LNCaP clone FGC (cell line): ENCODE data around the gene SPATA3.
"Not testable (repeated sequence)": the region's sequence is repeated elsewhere in the genome, so short reads cannot be mapped to it uniquely, and the experiment has no call there.

Source experiments
- DNase-seq: peaks from one replicate; pipeline ENCODE4 v3.0.0-alpha.2; 2011; ENCODE audit warnings: low read depth
- H3K4me3 ChIP-seq: 2 replicates; pipeline ENCODE4 v1.5.1; 2011; ENCODE audit warnings: mild to moderate bottlenecking, low read depth, low read length, control low read depth
- TF ChIP-seq, protein P1 (sequence below): IDR thresholded peaks from 2 replicates; pipeline ENCODE4 v1.5.1; 2012; ENCODE audit warnings: mild to moderate bottlenecking; ENCODE audit not compliant: control insufficient read depth, insufficient read depth; ENCODE audit errors: extremely low read depth

Gene SPATA3

DNA sequence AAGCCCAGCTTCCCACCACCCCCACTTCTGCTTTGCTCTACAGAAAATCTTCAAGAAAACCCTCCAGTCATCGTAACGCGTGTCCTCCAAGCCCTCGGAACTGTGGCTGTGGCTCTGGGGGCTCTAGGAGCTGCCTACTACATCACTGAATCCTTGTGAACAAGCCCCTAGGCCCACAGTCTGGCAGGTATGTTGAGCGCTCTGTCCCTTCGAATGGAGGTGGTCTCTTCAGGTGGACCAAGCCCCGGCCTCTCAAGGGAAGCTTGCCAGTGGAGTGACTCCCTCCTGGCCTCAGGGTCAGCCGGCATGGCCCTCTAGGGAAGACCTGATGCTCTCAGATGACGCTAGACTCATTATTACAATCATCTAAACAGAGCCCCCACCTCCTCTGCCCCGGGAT, 6.7 kb downstream of the SPATA3 start:
- TF ChIP-seq, protein P1, sequence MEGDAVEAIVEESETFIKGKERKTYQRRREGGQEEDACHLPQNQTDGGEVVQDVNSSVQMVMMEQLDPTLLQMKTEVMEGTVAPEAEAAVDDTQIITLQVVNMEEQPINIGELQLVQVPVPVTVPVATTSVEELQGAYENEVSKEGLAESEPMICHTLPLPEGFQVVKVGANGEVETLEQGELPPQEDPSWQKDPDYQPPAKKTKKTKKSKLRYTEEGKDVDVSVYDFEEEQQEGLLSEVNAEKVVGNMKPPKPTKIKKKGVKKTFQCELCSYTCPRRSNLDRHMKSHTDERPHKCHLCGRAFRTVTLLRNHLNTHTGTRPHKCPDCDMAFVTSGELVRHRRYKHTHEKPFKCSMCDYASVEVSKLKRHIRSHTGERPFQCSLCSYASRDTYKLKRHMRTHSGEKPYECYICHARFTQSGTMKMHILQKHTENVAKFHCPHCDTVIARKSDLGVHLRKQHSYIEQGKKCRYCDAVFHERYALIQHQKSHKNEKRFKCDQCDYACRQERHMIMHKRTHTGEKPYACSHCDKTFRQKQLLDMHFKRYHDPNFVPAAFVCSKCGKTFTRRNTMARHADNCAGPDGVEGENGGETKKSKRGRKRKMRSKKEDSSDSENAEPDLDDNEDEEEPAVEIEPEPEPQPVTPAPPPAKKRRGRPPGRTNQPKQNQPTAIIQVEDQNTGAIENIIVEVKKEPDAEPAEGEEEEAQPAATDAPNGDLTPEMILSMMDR, result no peak

DNA sequence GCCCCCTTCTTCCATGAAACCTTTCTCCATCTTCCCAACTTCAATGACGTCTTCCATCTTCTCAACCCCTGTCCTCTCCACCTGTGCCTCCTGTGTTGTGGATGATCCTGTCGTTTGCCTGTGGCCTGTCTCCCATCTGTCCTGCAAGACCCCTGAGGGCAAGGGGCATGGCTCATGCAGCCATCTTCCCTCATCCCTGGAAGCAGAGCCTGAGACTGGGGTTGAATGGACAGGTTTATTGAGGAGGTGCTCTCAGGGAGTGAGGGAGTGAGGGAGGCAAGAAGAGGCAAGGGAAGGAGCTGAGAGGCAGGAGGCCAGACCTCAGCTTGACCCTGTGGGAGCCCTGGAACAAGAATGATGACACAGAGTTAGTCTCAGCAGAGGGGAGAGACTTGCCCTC, 7.3 kb downstream of the SPATA3 start:
- TF ChIP-seq, protein P1, result no peak
- DNase-seq, result no peak
- H3K4me3 ChIP-seq, result no peak overlapping the region

More for the DNA sequence above, 6.7 kb downstream of the SPATA3 start:
- H3K4me3 ChIP-seq, result no peak overlapping the region
- DNase-seq, result no peak

DNA sequence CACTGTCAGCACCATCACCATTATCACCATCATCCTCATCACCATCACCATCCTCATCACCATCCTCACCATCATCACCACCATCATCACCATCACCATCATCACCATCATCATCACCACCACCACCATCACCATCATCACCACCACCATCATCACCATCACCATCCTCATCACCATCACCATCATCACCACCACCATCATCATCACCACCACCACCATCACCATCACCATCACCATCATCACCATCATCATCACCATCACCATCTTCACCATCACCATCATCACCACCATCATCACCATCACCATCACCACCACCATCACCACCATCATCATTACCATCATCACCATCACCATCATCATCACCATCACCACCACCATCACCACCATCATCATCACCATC, 9.0 kb downstream of the SPATA3 start:
- not testable (repeated sequence) for H3K4me3 ChIP-seq, DNase-seq

DNA sequence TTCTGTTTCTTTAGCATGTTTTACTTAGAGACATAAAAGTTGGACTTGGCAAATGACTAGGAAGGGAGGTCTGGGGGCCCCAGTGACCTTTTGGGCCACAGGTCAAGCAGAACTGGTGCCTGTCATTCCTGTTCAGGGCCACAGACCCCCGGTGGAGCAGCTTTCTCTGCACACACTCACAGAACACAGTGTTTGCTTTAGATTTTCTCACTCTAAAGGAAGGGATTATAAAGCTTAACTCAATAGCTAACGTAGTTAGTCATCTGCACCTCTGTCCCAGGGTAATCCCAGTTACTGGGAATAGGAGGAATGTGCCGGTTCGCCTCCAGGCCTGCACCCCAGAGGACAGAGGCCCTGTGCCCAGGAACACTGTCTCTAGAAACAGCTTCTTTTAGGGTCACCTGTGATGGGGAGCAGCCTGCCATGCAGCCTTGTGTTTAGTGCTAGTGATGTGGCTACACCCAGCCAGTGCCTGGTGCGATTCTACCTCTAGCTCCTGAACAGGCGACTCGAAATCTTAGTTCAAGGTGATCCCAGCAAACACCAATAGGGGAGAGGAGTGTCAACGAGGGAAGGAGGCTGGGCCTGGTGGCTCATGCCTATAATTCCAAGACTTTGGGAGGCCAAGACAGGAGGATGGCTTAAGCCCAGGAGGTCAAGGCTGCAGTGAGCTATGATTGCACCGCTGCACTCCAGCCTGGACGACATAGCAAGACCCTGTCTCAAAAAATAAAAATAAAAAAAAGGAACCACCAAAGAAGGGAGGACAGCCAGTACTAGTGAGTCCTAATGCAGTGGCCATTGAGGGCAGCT, 11.6 kb downstream of the SPATA3 start:
- no peak for DNase-seq
- no peak overlapping the region for H3K4me3 ChIP-seq
- TF ChIP-seq, protein P1, result no peak

DNA sequence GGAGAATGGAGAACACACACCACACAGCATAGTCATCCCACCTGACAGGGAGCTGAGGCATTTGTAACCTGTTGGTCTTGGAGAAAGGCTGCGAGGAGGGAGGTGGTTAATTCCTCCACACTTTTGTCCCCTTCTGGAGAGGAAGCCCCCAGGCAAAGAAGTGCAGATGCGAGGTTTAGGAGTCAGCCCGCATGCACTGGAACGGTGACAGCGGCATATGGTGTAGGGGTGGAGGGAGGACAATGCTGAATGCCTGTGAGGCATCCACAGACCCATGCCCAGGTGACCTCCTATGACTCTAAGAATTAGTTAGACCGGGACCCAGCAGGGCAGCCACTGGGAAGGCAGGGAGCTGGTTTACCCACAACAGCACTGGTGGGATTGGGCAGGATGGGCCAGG, 12.2 kb downstream of the SPATA3 start:
- no peak for DNase-seq
- TF ChIP-seq, protein P1, result no peak
- H3K4me3 ChIP-seq, result no peak overlapping the region

DNA sequence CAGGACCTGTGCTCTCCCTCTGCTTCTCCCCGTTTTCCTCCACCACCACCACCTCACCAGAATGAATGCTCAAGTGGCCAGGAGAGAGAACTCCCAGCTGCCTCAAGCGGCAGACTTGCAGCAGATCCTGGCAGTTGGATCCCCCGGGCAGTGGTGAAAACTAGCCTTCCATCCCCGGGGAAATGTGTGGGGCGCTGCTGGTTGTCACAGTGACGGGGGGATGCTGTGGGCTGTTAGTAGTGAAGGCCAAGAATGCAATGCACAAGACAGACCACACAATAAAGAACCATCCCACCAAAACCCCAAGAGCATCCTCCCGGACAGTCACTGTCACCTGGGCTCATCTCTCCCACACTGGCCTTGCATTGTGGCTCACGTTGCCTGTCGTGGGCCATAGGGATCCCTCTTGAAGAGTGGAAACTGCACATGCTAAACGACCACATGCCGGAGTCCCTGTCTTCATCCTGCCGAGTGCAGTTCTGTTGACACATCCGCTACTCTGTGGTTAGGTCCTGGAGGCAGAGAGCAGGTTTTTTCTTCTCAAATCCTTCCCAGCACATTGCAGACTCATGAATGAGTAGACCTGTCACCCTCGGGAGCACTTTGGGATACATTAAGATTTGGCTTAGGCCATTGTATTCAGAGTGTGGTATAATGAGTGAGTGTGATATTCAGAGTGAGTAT, 13.5 kb downstream of the SPATA3 start:
- DNase-seq, result no peak
- no peak overlapping the region for H3K4me3 ChIP-seq
- TF ChIP-seq, protein P1, result no peak

DNA sequence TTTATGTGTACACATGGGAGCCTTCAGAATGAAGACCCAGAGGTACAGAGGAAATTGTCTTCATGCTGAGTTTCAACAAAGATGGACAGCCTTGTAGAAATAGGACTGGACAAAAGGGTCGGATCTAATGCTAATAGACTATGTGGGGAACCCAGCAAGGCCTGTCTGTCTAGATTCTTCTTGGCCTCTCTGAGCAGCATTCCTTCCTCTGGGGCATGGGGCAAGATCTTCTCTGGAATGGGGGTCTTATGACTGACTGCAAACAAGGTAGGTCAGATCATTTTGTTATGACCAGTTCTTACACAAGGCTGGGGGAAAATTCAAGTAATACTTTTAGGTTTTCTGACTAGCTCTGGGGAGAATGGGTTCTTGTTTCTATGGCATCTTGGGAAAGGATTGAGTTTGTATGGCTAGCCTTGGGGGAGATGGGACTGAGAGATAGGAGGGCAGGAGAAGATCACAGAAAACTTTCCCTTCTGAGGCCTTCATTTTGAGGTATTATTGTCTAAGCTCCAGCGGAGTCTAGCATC, 14.3 kb downstream of the SPATA3 start:
- TF ChIP-seq, protein P1, result no peak
- DNase-seq, result no peak
- H3K4me3 ChIP-seq, result no peak overlapping the region
